Nephron progenitor cell (in vitro differentiated cells): Measurements from ENCODE around the gene AKR1D1.

Source experiments
- DNase-seq: peaks from one replicate; pipeline ENCODE4 v3.0.0; 2021
- H3K27ac Mint-ChIP-seq: 2 replicates; pipeline ENCODE4 v1.8.0; 2021; ENCODE audit warnings: mild to moderate bottlenecking, moderate library complexity, mixed read lengths
- H3K27me3 Mint-ChIP-seq: 2 replicates; pipeline ENCODE4 v1.8.0; 2021; ENCODE audit warnings: mild to moderate bottlenecking, low read depth, mixed read lengths; ENCODE audit not compliant: poor library complexity
- H3K36me3 Mint-ChIP-seq: 2 replicates; pipeline ENCODE4 v1.8.0; 2021; ENCODE audit warnings: low read depth, mixed read lengths
- H3K4me1 Mint-ChIP-seq: 2 replicates; pipeline ENCODE4 v1.8.0; 2021; ENCODE audit warnings: mixed read lengths
- H3K4me3 Mint-ChIP-seq: 2 replicates; pipeline ENCODE4 v1.8.0; 2021; ENCODE audit warnings: mild to moderate bottlenecking, moderate library complexity, mixed read lengths
- H3K9me3 Mint-ChIP-seq: 2 replicates; pipeline ENCODE4 v1.8.0; 2021; ENCODE audit warnings: mild to moderate bottlenecking, moderate library complexity, mixed read lengths
- CTCF ChIP-seq: fragments of 200-600 bp; sonication (generic); IDR thresholded peaks from 2 replicates; pipeline ENCODE4 v1.5.0; 2021; ENCODE audit warnings: antibody characterized with exemption

Gene AKR1D1

GRCh38 chr7:138166681-138167080 is 90.4 kb downstream of the AKR1D1 start:
- peaks cover 51% of the 10 kb centered on the region for H3K9me3 Mint-ChIP-seq
- H3K4me3 Mint-ChIP-seq, result no peak overlapping the region
- H3K4me1 Mint-ChIP-seq, result peaks cover 31% of the 10 kb centered on the region
- H3K36me3 Mint-ChIP-seq, result peaks cover 14% of the 10 kb centered on the region
- TF ChIP-seq CTCF, result no peak
- H3K27me3 Mint-ChIP-seq, result no peaks in the 10 kb centered on the region
- no peak overlapping the region for H3K27ac Mint-ChIP-seq
- no peak for DNase-seq

GRCh38 chr7:138167222-138167621 is 91.0 kb downstream of the AKR1D1 start:
- no peak overlapping the region for H3K27ac Mint-ChIP-seq
- H3K4me3 Mint-ChIP-seq, result no peak overlapping the region
- H3K36me3 Mint-ChIP-seq, result peaks cover 14% of the 10 kb centered on the region
- DNase-seq, result no peak
- H3K9me3 Mint-ChIP-seq, result peaks cover 51% of the 10 kb centered on the region
- peaks cover 31% of the 10 kb centered on the region for H3K4me1 Mint-ChIP-seq
- no peak for TF ChIP-seq CTCF
- H3K27me3 Mint-ChIP-seq, result no peaks in the 10 kb centered on the region

GRCh38 chr7:138167869-138168296 is 91.6 kb downstream of the AKR1D1 start:
- peaks cover 14% of the 10 kb centered on the region for H3K36me3 Mint-ChIP-seq
- no peak for TF ChIP-seq CTCF
- H3K4me3 Mint-ChIP-seq, result no peak overlapping the region
- H3K4me1 Mint-ChIP-seq, result peaks cover 31% of the 10 kb centered on the region
- peaks cover 51% of the 10 kb centered on the region for H3K9me3 Mint-ChIP-seq
- no peak overlapping the region for H3K27ac Mint-ChIP-seq
- no peaks in the 10 kb centered on the region for H3K27me3 Mint-ChIP-seq
- no peak for DNase-seq
